Activated CD8-positive, alpha-beta memory T cell treated with anti-CD3 and anti-CD28 coated beads, Interleukin-2, amount 50 U/mL, for 48 hours (primary cell): ENCODE measurements around the gene SOX12.

Source experiments
- DNase-seq: peaks from one replicate; pipeline ENCODE4 v3.0.0-alpha.2; 2020

The SOX12 gene

GRCh38 chr20:301886-302848 lies 23.2 kb upstream of the SOX12 start:
- DNase-seq = no peak

GRCh38 chr20:305745-306144 lies 19.6 kb upstream of the SOX12 start:
- DNase-seq = no peak

GRCh38 chr20:308427-309038 lies 16.8 kb upstream of the SOX12 start:
- DNase-seq = no peak

- no peak for DNase-seq
These were observed 16.0 kb upstream of the SOX12 start for GRCh38 chr20:309306-309840.

- DNase-seq = peak; percentile 91
These were observed 15.3 kb upstream of the SOX12 start for GRCh38 chr20:309841-310644.

- DNase-seq = no peak
These were observed 14.7 kb upstream of the SOX12 start for GRCh38 chr20:310645-311044.

GRCh38 chr20:311609-312008 lies 13.7 kb upstream of the SOX12 start:
- no peak for DNase-seq

- DNase-seq = no peak
These were observed 13.3 kb upstream of the SOX12 start for GRCh38 chr20:312067-312466.

- no peak for DNase-seq
These were observed 12.5 kb upstream of the SOX12 start for GRCh38 chr20:312866-313265.

- no peak for DNase-seq
These were observed 11.9 kb upstream of the SOX12 start for GRCh38 chr20:313402-313801.

- no peak for DNase-seq
These were observed 11.4 kb upstream of the SOX12 start for GRCh38 chr20:313948-314347.

GRCh38 chr20:316316-317068 lies 8.9 kb upstream of the SOX12 start:
- no peak for DNase-seq

GRCh38 chr20:324177-325044 lies 941 bp upstream of the SOX12 start:
- peak; percentile 95 for DNase-seq

GRCh38 chr20:325889-326644 lies 715 bp downstream of the SOX12 start:
- DNase-seq = peak; percentile 82

- DNase-seq = no peak
These were observed 1.4 kb downstream of the SOX12 start for GRCh38 chr20:326645-327185.

- DNase-seq = peak; percentile 91
These were observed 2.1 kb downstream of the SOX12 start for GRCh38 chr20:327186-328026.

GRCh38 chr20:328027-328974 lies 2.9 kb downstream of the SOX12 start:
- DNase-seq = peak; percentile 53
